ENCODE measurements around the gene IGF1R. TPM values are rescaled to one million over a fixed set of nuclear protein-coding genes. Genes with fewer than 3 reads are reported as not detected.

The IGF1R gene
- total RNA-seq, 1 experiment from 2014 or later: 71.3 TPM

DNA sequence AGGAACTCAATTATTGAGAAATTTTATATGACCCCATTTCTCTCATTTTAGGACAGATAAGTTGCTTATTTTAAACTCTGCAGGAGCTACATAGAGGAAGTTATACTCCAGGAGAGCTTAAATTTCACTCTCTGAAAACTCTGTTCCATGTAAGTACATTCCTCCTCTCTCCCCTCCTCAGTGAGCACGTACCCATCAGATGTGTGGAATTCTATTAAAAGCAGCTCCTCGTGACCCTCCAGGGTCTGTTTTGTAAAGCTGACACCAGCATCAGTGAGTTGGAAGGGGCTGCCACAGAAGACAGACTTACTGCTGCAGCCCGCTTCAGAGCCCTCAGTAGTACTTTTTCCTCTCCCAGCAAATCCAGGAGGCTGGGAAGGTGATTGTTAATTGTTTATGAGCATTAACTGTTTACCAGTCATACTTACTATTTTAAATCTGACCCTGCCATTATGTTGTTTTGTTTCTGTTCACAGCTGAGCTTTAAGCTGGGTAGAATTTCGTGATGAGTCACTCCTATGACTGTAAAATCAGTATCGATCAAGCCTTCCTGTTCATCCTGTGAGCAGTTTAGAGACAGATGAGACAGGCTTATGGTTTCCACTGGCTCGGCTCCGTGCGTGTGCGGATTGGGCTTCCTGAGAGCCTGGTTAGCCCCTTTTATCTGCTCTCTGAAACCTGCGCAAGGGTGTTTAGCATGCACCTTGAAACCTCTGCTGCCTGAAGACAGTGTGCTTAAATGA is 20.4 kb downstream of the IGF1R start:
- intact Hi-C loops (cut with micrococcal nuclease; ENCODE audit: unreplicated experiment): no loop called here
- peak in 1 of 2 experiments; percentile 89 for DNase-seq
- H3K36me3 ChIP-seq (ENCODE audit: low read depth): no peaks in the 10 kb centered on the region
- peak overlapping the region; percentile 26; the same call in 1 of the 2 replicates for H3K4me3 ChIP-seq
- H3K4me2 ChIP-seq: peak overlapping the region; percentile 70
- H3K9me3 ChIP-seq (ENCODE audit: insufficient read depth, low read depth): no peaks in the 10 kb centered on the region
- no TSS peak for BruUV-seq (replicated peaks)
- peaks cover 20% of the 10 kb centered on the region; the same call in 1 of the 2 replicates for H3F3A ChIP-seq (ENCODE audit: insufficient read depth, low read depth)
- no peaks in the 10 kb centered on the region for H3K27me3 ChIP-seq (ENCODE audit: insufficient read depth, low read depth)
- peak overlapping the region; percentile 90 for H3K27ac ChIP-seq
- POLR2A ChIA-PET (ENCODE audit: unreplicated experiment): no interaction called here
- H3K79me2 ChIP-seq (ENCODE audit: low read depth): peaks cover 98% of the 10 kb centered on the region
- H2AFZ ChIP-seq: peak overlapping the region; percentile 56
- TF ChIP-seq EZH2 (IDR thresholded peaks at IDR 0.05; ENCODE audit: low read depth): no peak
- no peak for TF ChIP-seq CTCF (conservative IDR thresholded peaks at IDR 0.05)
- CTCF ChIA-PET: no interaction called here
- H4K20me1 ChIP-seq (ENCODE audit: insufficient read depth): no peaks in the 10 kb centered on the region
- no peaks in the 10 kb centered on the region for H3K9me2 ChIP-seq (ENCODE audit: insufficient read depth)
- H3K4me1 ChIP-seq (replicated peaks; ENCODE audit: insufficient read depth): peaks cover 32% of the 10 kb centered on the region

DNA sequence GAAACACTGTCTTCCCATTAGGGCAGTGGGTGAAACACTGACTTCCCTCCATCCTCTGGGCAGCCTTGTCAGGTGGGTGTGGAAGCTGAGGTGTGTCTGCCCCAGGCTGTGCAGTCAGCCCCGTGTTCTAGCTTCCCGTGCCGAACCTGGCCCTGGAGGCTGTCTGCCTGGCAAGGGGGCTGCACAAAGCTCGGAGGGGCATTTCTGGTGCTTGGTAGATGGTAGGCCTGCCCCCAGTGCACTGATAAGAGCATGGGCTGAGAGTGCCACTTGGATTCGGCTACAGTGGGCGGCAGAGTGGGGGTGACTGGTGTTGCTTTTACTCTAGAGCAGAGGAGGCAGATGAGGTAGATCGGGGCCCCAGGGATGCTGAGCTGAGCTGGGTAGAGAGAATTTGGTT is 21.3 kb downstream of the IGF1R start:
- no peak for TF ChIP-seq EZH2 (IDR thresholded peaks at IDR 0.05; ENCODE audit: low read depth)
- TF ChIP-seq CTCF (conservative IDR thresholded peaks at IDR 0.05): no peak
- no peaks in the 10 kb centered on the region for H3K9me3 ChIP-seq (ENCODE audit: insufficient read depth, low read depth)
- H3K79me2 ChIP-seq (ENCODE audit: low read depth): peaks cover 97% of the 10 kb centered on the region
- no TSS peak for BruUV-seq (replicated peaks)
- H3F3A ChIP-seq (ENCODE audit: insufficient read depth, low read depth): peaks cover 20% of the 10 kb centered on the region; the same call in 1 of the 2 replicates
- peaks cover 32% of the 10 kb centered on the region for H3K4me1 ChIP-seq (replicated peaks; ENCODE audit: insufficient read depth)
- peak overlapping the region; percentile 70 for H3K4me2 ChIP-seq
- peak overlapping the region; percentile 90 for H3K27ac ChIP-seq
- no peaks in the 10 kb centered on the region for H3K9me2 ChIP-seq (ENCODE audit: insufficient read depth)
- POLR2A ChIA-PET (ENCODE audit: unreplicated experiment): no interaction called here
- CTCF ChIA-PET: no interaction called here
- H3K27me3 ChIP-seq (ENCODE audit: insufficient read depth, low read depth): no peaks in the 10 kb centered on the region
- DNase-seq: no peak
- H4K20me1 ChIP-seq (ENCODE audit: insufficient read depth): no peaks in the 10 kb centered on the region
- no peak overlapping the region for H2AFZ ChIP-seq
- intact Hi-C loops (cut with micrococcal nuclease; ENCODE audit: unreplicated experiment): no loop called here
- H3K4me3 ChIP-seq: peak overlapping the region; percentile 26; the same call in 1 of the 2 replicates
- no peaks in the 10 kb centered on the region for H3K36me3 ChIP-seq (ENCODE audit: low read depth)

- Histone ChIP-seq H3K4me1 (replicated peaks; ENCODE audit: insufficient read depth) (peaks cover 32% of the 10 kb centered on the region), H3K9me2 (ENCODE audit: insufficient read depth) (no peaks in the 10 kb centered on the region), H3K27ac (no peak overlapping the region), H3K4me2 (no peak overlapping the region), H4K20me1 (ENCODE audit: insufficient read depth) (no peaks in the 10 kb centered on the region), H3K27me3 (ENCODE audit: insufficient read depth, low read depth) (no peaks in the 10 kb centered on the region), H3K79me2 (ENCODE audit: low read depth) (peaks cover 97% of the 10 kb centered on the region), H3F3A (ENCODE audit: insufficient read depth, low read depth) (peaks cover 20% of the 10 kb centered on the region; the same call in 1 of the 2 replicates), H3K4me3 (no peak overlapping the region), H3K9me3 (ENCODE audit: insufficient read depth, low read depth) (no peaks in the 10 kb centered on the region), H3K36me3 (ENCODE audit: low read depth) (no peaks in the 10 kb centered on the region), H2AFZ (no peak overlapping the region)
- CTCF ChIA-PET: no interaction called here
- DNase-seq: no peak
- intact Hi-C loops (cut with micrococcal nuclease; ENCODE audit: unreplicated experiment): no loop called here
- no TSS peak for BruUV-seq (replicated peaks)
- POLR2A ChIA-PET (ENCODE audit: unreplicated experiment): no interaction called here
- no peak for TF ChIP-seq EZH2 (IDR thresholded peaks at IDR 0.05; ENCODE audit: low read depth)
- TF ChIP-seq CTCF (conservative IDR thresholded peaks at IDR 0.05): no peak
Observed at GRCh38 chr15:98671060-98672008, 23.0 kb downstream of the IGF1R start.
